ENCODE data around the gene RPSA. TPM values are rescaled to one million over a fixed set of nuclear protein-coding genes. Genes with fewer than 3 reads are reported as not detected.

RPSA gene
- total RNA-seq (2022), result 1,984 and 2,115 TPM in 2 replicates
- Bru-seq, nascent RNA, result percentile 99 among the genes with signal in this experiment
- percentile 99 among the genes with signal in this experiment for BruChase-seq, experiment 1, labeled RNA remaining after a 6-hour chase
- percentile 99 among the genes with signal in this experiment for BruChase-seq, experiment 2, labeled RNA remaining after a 2-hour chase
- long read RNA-seq, transcript RPSA-201 (7 exons, 1,171 nt), result major isoform, 499 of 810 reads
- long read RNA-seq, transcript RPSA-207 (5 exons, 1,227 nt), result minor isoform, 36 of 810 reads
- long read RNA-seq, partial matches to known transcripts, result 213 of 810 reads
- long read RNA-seq, other reads (novel, unspliced or antisense), result 61 of 810 reads

DNA sequence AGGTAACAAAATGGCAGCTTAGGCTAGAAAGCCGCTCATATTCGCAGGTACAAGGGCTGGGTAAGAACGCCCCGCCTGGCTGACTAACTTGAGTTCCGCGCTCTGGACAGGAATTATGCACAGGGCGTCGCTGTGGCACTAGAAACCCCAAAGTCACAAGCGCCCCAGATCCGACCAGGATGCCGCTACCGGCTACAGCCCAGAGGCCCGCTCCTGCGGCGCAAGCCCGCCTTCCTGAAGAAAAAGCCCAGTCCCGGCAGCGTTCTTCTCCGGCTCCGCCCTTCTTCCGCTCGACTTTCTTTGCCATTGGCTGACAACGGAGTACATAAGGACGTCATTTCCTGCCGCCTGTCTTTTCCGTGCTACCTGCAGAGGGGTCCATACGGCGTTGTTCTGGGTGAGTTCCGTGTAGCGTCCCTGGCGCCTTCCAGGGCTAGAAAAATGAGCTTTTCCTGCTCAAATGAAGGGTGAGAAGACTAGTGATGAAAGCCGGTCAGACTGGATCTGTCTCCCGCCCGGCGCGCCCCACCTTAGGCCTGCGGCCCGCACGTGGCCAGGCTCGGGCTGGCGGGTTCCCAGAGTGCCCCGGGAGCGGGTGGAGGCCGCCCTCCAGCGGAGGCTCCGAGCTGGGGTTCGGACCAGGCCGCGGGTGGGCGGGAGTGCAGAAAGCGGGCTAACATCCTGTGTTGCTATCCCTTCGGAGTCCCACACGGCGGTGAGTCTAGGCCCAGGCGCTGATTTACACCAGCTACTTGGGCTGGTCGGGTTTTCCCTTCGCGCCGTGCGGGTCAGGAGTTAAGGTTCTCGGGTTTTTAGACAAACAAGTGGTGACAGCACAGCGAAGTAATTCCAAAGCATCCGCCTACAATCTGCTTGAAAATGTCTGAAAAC is at the start of gene RPSA:
RPSA (plus strand) TSS at position 353 of the 891 bp plus-strand sequence. CDS start 934 bp downstream, outside the sequence.
- H3K27me3 Mint-ChIP-seq (ENCODE audit: insufficient read depth, unreplicated experiment), result no peaks in the 10 kb centered on the region
- H3K4me3 Mint-ChIP-seq (ENCODE audit: unreplicated experiment), result peak within 1 kb of the TSS; percentile 80
- POLR2A ChIA-PET, result interaction anchor here (0.5 to 6.3 kb wide), 14 partner anchors 9 to 1051 kb away, joined by 3 to 63 read pairs (median 4); partner anchors contain the start of gene RPL14
- H3K27ac Mint-ChIP-seq (ENCODE audit: low read depth, unreplicated experiment), result peak within 1 kb of the TSS; percentile 96
- TF ChIP-seq, protein P1, sequence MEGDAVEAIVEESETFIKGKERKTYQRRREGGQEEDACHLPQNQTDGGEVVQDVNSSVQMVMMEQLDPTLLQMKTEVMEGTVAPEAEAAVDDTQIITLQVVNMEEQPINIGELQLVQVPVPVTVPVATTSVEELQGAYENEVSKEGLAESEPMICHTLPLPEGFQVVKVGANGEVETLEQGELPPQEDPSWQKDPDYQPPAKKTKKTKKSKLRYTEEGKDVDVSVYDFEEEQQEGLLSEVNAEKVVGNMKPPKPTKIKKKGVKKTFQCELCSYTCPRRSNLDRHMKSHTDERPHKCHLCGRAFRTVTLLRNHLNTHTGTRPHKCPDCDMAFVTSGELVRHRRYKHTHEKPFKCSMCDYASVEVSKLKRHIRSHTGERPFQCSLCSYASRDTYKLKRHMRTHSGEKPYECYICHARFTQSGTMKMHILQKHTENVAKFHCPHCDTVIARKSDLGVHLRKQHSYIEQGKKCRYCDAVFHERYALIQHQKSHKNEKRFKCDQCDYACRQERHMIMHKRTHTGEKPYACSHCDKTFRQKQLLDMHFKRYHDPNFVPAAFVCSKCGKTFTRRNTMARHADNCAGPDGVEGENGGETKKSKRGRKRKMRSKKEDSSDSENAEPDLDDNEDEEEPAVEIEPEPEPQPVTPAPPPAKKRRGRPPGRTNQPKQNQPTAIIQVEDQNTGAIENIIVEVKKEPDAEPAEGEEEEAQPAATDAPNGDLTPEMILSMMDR (IDR thresholded peaks at IDR 0.05; ENCODE audit: unreplicated experiment), result no peak
- BruUV-seq (replicated peaks), result TSS peak; percentile 60
- CTCF ChIA-PET, result interaction anchor here (0.6 to 3.3 kb wide), 7 partner anchors 9 to 1171 kb away, joined by 3 to 21 read pairs (median 3); no protein-coding TSS in a partner anchor
- peak; percentile 97 for DNase-seq (ENCODE audit: unreplicated experiment)
- intact Hi-C loops (cut with micrococcal nuclease), result loop anchor here (2.0 to 10.0 kb wide), 2 partner anchors 22 to 908 kb away; no protein-coding TSS in a partner anchor
- no peaks in the 10 kb centered on the region for H3K9me3 Mint-ChIP-seq (ENCODE audit: unreplicated experiment)
- peaks cover 13% of the 10 kb centered on the region for H3K4me1 Mint-ChIP-seq (ENCODE audit: insufficient read depth, unreplicated experiment)
- H3K36me3 Mint-ChIP-seq (ENCODE audit: insufficient read depth, unreplicated experiment), result peaks cover 55% of the 10 kb centered on the region

DNA sequence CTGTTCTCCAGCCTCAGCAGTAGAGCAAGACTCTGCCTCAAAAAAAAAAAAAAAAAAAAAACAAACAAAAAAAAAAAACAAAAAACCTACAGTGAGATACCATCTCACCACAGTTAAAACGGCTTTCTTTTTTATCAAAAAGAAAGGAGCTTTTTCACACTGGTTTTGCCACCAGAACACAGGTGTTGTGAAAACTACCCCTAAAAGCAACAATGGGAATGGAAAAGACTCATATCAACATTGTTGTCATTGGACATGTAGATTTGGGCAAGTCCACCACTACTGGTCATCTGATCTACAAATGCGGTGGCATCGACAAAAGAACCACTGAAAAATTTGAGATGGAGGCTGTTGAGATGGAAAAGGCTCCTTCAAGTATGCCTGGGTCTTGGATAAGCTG is 48.2 kb upstream of the RPSA start:
- Mint-ChIP-seq H3K36me3 (ENCODE audit: insufficient read depth, unreplicated experiment) (no peaks in the 10 kb centered on the region), H3K4me1 (ENCODE audit: insufficient read depth, unreplicated experiment) (no peaks in the 10 kb centered on the region), H3K9me3 (ENCODE audit: unreplicated experiment) (no peaks in the 10 kb centered on the region), H3K27me3 (ENCODE audit: insufficient read depth, unreplicated experiment) (peaks cover 35% of the 10 kb centered on the region), H3K4me3 (ENCODE audit: unreplicated experiment) (no peak overlapping the region), H3K27ac (ENCODE audit: low read depth, unreplicated experiment) (no peak overlapping the region)
- BruUV-seq (replicated peaks), result no TSS peak
- TF ChIP-seq, protein P1 (IDR thresholded peaks at IDR 0.05; ENCODE audit: unreplicated experiment), result no peak
- CTCF ChIA-PET, result interaction anchor here (0.5 to 1.7 kb wide), 2 partner anchors 18 to 66 kb away, joined by 3 to 5 read pairs; no protein-coding TSS in a partner anchor
- intact Hi-C loops (cut with micrococcal nuclease), result no loop called here
- DNase-seq (ENCODE audit: unreplicated experiment), result no peak
- POLR2A ChIA-PET, result interaction anchor here (0.6 kb wide), 1 partner anchor 23 kb away, joined by 3 read pairs; no protein-coding TSS in a partner anchor

DNA sequence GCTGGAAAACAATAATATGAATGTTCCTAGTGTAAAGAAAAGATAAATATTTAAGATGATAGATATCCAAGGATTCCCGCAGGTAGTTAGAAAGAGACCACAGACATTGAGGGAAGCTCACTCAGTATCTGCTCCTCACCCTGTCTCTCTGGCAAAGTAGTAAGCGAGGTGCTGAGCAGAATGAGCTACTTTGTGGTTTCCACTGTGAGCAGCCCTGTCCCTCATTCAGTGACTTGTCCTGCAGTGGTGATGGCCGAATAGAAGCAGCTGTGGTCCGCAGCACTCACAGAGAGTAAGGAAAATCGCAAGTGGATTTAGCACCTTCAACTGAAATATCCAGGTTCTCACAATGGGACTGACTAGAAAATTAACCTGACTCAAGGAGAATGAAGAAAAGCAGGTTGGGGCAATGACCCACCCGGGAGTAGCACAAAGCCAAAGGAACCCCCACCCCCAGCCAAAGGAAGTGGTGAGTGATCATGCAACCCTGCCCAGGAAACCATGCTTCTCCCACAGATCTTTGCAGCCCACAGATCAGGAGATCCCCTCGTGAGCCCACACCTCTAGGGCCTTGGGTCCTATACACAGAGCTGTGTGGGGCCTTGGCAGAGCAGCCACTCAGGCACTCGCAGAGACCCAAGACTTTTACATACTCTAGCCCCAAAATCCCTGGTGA is 45.1 kb upstream of the RPSA start:
- no peaks in the 10 kb centered on the region for H3K36me3 Mint-ChIP-seq (ENCODE audit: insufficient read depth, unreplicated experiment)
- ChIA-PET CTCF (interaction anchor here (0.6 to 2.1 kb wide), 5 partner anchors 15 to 206 kb away, joined by 3 to 7 read pairs (median 3); no protein-coding TSS in a partner anchor), POLR2A (interaction anchor here (0.5 kb wide), 1 partner anchor 11 kb away, joined by 3 read pairs; no protein-coding TSS in a partner anchor)
- TF ChIP-seq, protein P1 (IDR thresholded peaks at IDR 0.05; ENCODE audit: unreplicated experiment), result no peak
- no peak overlapping the region for H3K27ac Mint-ChIP-seq (ENCODE audit: low read depth, unreplicated experiment)
- H3K27me3 Mint-ChIP-seq (ENCODE audit: insufficient read depth, unreplicated experiment), result peaks cover 51% of the 10 kb centered on the region
- no peaks in the 10 kb centered on the region for H3K9me3 Mint-ChIP-seq (ENCODE audit: unreplicated experiment)
- intact Hi-C loops (cut with micrococcal nuclease), result no loop called here
- H3K4me1 Mint-ChIP-seq (ENCODE audit: insufficient read depth, unreplicated experiment), result no peaks in the 10 kb centered on the region
- BruUV-seq (replicated peaks), result no TSS peak
- no peak for DNase-seq (ENCODE audit: unreplicated experiment)
- H3K4me3 Mint-ChIP-seq (ENCODE audit: unreplicated experiment), result no peak overlapping the region
